Dermis blood vessel endothelial cell (primary cell): Measurements from ENCODE around the gene STX18. TPM values are rescaled to one million over a fixed set of nuclear protein-coding genes. Genes with fewer than 3 reads are reported as not detected.
"Not testable (repeated sequence)": the region's sequence is repeated elsewhere in the genome, so short reads cannot be mapped to it uniquely, and the experiment has no call there.

Experiments used
- DNase-seq: peaks from one replicate; pipeline ENCODE4 v3.0.0; 2010
- total RNA-seq: library from RNA; depleted of rRNA; stranded (reverse); fragments of >200 nt; gene quantifications from 2 replicates; pipeline ENCODE4 v1.2.3, GENCODE V29; 2014

STX18 gene
- total RNA-seq, 1 donor from 2014 or later: 23.5 TPM

GRCh38 chr4:4507923-4508322 lies 33.9 kb downstream of the STX18 start:
- peak; percentile 52 for DNase-seq

- DNase-seq: no peak
Observed at GRCh38 chr4:4507403-4507802, 34.4 kb downstream of the STX18 start.

- no peak for DNase-seq
Observed at GRCh38 chr4:4506961-4507360, 34.9 kb downstream of the STX18 start.

DNA sequence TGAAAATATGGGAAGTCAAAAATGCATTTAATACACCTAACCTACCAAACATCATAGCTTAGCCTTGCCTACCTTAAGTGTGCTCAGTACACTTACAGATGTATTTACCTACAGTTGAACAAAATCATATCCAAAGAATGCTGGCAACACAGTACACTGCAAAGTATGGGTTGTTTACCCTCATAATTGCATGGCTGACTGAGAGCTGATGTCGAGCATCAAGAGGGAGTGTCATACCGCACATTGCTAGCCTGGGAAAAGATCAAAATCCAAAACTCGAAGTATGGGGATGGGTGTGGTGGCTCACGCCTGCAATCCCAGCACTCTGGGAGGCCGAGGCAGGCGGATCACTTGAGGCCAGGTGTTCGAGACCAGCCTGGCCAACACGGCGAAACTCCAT lies 36.6 kb downstream of the STX18 start:
- DNase-seq: not testable (repeated sequence)

DNA sequence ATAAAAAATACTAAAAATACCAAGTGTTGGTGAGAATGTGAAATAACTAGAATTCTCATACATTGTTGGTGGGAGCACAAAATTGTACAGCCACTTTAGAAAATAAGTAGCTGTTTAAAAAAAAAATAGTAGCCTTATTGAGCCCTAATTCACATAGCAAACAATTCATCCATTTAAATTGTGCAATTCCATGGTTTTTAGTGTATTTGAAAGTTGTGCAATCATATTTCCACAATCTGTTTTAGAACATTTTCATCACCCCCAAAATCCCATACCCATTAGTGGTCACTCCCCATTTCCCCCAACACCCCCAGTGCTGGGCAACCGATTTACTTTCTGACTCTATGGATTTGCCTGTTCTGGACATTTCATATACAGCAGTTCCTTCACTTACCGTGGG lies 37.1 kb downstream of the STX18 start:
- no peak for DNase-seq

DNA sequence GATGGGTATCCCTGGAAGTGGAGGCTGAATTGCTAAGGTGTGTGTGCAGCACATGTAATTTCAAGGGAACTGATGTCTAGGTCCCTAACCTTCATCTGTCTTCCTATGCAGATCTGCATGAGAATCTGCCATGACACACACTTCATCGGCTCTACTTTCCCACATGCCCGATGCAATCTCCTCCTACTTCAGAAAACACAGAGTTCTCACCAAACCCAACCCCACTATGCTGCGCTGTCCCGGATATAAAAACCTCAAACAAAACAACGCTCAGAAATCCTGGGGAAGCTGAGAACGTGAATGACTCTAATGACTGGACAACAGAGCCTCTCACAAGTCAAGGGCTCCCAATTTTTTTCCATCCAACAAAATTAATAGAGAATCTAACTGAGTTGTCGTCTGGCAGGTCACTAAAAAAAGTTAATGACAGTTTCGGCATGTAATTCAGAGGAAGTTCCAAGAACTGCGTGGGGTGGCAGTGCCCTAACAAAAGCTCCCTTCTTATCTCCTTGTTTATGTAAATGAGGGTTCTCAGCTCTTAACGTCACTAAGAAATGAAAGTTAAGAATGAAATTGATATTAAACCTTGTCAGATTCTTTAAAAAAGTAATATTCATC lies 39.0 kb downstream of the STX18 start:
- peak; percentile 67 for DNase-seq

DNA sequence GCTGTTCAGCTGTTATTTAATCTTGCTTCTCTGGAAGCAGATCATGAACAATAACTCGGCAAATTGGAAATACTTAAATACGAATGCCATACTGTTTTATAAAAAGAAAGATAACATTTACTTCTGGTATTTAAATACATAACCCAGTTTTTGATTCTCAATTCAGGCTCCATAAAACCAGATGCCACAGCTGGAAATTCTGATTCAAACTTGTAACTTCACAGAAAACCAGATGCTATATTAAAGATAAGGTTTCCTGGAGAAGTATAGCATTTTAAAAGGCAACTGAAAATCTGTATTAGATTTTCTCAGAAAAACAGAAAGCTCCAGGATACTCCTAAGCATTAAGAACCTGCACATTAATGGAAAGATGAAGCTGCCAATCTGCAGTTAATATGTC lies 40.2 kb downstream of the STX18 start:
- DNase-seq: no peak

DNA sequence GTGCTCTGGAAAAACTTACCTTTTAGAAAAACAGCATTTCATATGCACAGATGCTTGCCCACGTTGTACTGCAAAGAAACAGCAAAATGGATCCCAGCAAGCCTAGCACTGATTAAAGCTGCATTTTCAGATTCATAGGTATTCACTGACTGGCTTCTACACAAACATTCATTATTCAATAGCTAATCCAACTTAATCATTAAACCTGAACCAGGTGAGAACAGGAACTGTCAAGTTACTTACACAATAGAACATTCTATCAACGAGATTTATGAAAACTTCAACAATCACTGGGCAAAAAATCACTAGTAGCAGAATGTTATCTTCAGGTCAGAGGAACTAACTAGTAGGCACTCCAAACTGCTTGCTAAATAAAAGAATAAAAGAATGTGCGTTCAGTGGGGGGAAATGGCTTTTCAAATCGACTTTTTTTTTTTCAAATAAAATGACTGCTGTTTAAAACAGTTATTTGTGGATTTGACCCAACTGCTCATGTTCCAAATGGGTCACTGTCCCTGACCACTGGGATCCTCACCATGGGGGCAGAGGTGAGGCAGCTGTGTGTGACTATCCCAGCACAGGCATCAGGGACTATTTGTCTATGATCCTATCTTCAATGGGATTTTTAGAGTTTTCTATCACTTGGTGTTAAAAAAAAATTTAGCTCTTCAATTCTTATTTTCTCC lies 42.3 kb downstream of the STX18 start:
- DNase-seq: no peak

GRCh38 chr4:4496592-4497372 lies 45.1 kb downstream of the STX18 start:
- no peak for DNase-seq

DNA sequence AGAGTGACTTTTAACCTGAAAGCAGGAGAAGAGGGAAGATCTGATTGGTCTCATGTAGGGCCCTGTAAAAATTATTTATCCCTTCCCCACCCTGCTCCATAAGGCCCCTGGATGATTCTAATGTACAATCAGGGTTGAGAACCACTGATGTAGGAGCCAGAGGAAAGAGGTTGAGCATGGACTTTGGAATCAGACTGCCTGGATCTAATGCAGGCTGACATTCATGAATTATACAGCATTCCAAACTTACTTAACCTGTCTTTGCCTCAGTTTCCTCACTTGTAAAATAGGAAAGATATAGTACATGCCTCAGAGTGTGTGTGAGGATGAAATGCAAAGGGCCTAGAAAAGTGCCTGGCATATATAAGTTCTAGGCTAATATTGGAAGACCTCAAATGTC lies 47.0 kb downstream of the STX18 start:
- DNase-seq: no peak

DNA sequence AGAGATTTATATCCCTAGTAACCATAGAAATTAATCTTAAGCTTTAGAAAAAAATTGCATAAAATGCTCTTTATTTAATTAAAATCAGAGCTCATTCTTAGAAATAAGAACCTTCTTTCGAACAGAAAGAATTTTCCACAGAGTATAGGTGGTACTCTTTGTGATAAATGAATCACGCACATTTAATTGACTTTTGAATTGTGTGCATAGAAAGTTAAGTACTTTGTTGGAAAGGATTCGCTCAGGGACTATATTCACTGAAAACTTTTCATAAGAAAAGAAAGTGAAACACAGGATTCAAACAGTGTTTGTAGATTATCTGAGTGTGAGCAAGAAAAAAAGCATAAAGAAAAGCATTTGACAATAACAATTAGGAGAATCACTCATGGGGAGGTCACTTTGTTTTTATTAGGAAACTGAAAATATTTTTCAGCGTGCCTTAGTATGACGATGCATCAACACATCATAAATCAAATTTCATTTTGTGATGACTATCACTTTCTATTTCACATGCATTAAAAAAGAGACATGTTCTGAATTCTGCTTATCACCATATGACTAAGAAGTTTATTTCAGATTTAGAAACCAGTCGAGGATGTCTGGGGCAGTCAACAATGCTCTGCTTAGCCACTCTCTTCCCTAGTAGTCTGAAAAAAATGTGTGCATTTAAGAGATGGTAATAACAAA lies 49.5 kb downstream of the STX18 start:
- peak; percentile 56 for DNase-seq

DNA sequence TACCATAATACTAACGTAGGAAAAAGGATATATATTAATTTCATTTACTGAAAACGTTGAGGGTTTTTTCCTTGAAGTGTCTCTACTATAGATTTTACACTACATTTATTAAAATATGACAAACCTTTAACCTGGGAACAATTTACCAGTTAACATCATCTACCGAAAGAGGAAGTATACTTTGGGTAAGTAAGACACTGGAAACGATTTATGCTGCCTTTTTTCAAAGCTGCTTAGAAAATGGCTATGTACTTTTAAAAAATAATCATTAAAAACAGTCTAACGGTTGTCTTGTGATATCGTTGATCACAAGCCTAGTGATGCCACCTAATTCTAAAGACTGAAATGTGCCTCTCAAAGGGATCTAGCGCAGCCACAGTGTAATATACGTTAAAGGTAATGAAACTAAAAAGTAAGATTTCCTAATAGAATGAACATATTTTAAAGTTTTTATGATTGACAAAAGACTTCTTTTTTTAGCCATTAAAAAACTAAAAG lies 50.4 kb downstream of the STX18 start:
- DNase-seq: no peak

DNA sequence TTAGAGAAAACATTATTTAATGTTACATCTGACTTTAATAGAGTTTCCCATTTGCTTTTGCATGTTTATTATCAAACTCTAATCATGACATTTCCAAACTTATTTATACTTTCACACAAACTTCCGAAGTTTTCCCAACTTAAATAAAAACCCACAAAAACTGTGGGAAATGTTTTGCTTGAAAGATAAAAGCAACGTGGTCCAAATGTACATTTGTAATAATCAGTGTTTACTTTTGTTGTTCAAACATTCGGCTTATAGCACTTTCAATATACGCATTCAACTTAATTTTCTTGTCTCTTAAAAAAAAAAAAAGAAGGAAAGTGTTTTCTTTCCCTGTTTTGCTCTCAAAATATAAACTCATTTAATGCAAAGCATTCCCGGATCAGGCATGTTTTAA lies 51.0 kb downstream of the STX18 start:
- DNase-seq: no peak

- no peak for DNase-seq
Observed at GRCh38 chr4:4490041-4490440, 51.8 kb downstream of the STX18 start.

DNA sequence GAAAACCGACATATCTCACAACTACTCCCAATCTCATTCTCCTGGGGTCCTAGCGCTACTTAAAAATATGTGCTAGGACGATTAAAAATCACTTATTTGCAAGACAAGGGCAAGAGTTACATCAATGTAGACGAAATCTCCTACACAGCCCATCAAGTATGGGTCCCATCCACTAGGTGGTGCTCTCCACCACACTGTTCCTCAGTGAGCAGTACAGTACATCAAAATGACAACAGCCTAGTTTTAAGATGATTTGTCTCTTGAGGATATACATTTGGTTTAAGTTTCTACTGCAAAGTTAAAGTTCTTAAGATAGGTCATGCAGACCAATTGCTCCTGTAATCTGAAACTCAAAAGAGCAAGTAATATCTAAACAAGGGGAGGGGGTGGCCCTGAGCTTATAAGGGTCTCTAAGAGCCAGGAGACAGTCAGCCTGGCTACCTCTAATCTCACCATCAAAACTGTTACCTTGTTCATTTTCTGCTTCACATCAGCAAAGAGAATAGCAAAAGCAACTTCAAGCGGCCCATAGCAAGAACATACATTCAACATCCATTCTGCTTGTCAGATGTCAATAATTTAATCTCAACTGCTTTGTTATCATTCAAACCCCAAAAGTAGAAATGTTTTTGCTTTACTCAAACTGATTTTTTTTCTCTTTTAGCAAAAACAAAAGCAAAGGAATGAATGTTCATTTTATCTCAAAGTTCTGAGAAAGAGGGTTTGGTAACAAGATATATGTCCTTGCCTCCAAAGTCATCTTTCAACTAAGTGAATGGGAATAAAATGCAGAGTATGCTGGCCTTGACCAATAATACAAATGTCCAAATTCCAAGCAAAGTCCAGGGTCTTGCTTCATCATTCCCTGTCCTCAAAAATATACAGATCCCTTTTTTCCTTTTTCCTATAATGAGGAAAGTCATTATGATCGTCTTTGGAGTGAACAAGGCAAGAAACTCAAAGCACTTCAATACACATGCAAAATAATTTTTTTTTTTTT lies 53.1 kb downstream of the STX18 start:
- peak; percentile 92 for DNase-seq

DNA sequence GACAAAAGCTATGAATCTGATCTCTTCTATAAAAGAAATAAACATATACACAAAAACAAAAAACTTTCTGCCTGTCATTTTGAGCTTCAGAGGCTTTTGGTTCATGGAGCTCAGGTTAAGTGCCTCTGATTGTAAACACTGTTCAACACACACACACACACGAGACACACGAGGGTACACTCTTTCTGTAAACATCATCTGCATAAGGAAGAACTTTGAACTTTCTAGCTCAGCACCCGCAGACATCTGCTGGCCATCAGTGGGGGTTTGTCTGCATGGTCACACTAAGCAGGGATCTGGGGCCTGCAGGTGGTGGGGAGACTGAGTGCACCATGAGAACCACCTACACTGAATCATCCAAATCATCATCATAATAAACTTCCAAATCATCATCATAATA lies 54.9 kb downstream of the STX18 start:
- DNase-seq: no peak

- no peak for DNase-seq
Observed at GRCh38 chr4:4485806-4486205, 56.0 kb downstream of the STX18 start.

GRCh38 chr4:4481399-4481994 lies 60.4 kb downstream of the STX18 start:
- DNase-seq: no peak

DNA sequence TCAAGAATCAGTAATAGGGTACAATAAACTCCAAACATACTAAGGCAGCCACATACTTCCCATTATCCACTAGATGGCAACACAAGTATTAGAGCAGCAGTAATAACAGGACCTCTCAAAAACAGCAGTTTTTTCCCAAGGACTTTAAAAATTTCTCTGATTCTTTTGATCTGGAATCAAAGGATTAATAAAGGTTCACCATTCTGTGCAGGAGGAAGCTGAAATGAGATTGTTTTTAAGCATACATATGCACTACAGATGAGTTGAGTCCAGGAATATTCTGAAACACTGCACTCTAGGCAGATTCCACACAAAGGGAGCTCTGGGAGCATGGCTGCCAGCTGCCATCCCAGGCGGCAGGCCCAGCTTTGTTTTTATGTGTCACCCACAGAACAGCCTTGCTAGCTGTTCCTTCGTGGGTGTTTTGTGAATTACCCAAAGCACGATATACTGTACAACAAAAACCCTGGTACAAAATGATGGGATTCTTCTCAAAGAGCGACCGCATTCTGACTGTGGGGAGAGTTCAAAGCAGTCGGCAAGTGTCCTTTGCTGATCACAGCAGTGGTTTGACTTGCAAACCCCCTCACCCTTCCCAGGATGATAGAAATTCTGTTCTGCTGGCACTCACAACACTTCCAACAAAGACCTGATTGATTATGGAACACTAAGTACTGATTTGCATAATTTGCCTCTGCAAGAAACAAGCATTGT lies 61.0 kb downstream of the STX18 start:
- peak; percentile 36 for DNase-seq

DNA sequence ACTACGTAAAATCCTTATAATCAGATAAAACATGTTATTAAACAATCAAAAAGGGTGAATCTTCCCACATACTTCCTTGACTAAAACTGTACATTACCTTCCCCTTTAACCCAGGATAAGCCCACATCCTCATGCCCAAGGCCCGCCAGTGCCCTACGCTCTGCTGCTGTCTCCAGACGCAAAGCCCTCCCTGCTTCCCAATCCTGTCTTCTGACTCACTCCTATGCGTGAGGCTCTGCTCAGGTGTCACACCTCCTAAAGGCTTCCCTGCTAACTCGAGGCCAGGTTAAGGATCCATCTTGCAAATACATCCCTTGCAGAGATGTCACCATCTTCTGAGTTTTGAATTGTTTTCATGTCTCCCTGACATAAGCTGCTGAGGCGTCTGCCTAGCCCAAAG lies 61.6 kb downstream of the STX18 start:
- DNase-seq: no peak

GRCh38 chr4:4479366-4479765 lies 62.5 kb downstream of the STX18 start:
- no peak for DNase-seq
